ENCODE measurements around the gene CRISPLD2.

CRISPLD2 gene

GRCh38 chr16:84940670-84941551 is 121.1 kb downstream of the CRISPLD2 start:
- Histone ChIP-seq H3K36me3 (ENCODE audit: insufficient read depth, low read length) (no peaks in the 10 kb centered on the region), H3K9ac (ENCODE audit: low read depth, low read length) (no peak overlapping the region), H3K9me3 (ENCODE audit: control insufficient read depth, insufficient read depth, low read length) (peaks cover 5% of the 10 kb centered on the region; the same call in 1 of the 2 replicates), H3K4me1 (ENCODE audit: insufficient read depth, low read length) (no peaks in the 10 kb centered on the region; the same call in 1 of the 2 replicates)

- no peaks in the 10 kb centered on the region for H3K36me3 ChIP-seq (ENCODE audit: insufficient read depth, low read length)
- no peak overlapping the region for H3K9ac ChIP-seq (ENCODE audit: low read depth, low read length)
- no peaks in the 10 kb centered on the region; the same call in 1 of the 2 replicates for H3K4me1 ChIP-seq (ENCODE audit: insufficient read depth, low read length)
- H3K9me3 ChIP-seq (ENCODE audit: control insufficient read depth, insufficient read depth, low read length), result peaks cover 5% of the 10 kb centered on the region; the same call in 1 of the 2 replicates
Observed at GRCh38 chr16:84941921-84942320, 122.1 kb downstream of the CRISPLD2 start.

- H3K9me3 ChIP-seq (ENCODE audit: control insufficient read depth, insufficient read depth, low read length), result peaks cover 5% of the 10 kb centered on the region; the same call in 1 of the 2 replicates
- H3K9ac ChIP-seq (ENCODE audit: low read depth, low read length), result no peak overlapping the region
- no peaks in the 10 kb centered on the region for H3K36me3 ChIP-seq (ENCODE audit: insufficient read depth, low read length)
- no peaks in the 10 kb centered on the region; the same call in 1 of the 2 replicates for H3K4me1 ChIP-seq (ENCODE audit: insufficient read depth, low read length)
Observed at GRCh38 chr16:84942786-84943185, 123.0 kb downstream of the CRISPLD2 start.

GRCh38 chr16:84943620-84944019 is 123.8 kb downstream of the CRISPLD2 start:
- Histone ChIP-seq H3K4me1 (ENCODE audit: insufficient read depth, low read length) (no peaks in the 10 kb centered on the region; the same call in 1 of the 2 replicates), H3K9ac (ENCODE audit: low read depth, low read length) (no peak overlapping the region), H3K36me3 (ENCODE audit: insufficient read depth, low read length) (no peaks in the 10 kb centered on the region), H3K9me3 (ENCODE audit: control insufficient read depth, insufficient read depth, low read length) (peaks cover 5% of the 10 kb centered on the region; the same call in 1 of the 2 replicates)

- Histone ChIP-seq H3K4me1 (ENCODE audit: insufficient read depth, low read length) (no peaks in the 10 kb centered on the region), H3K9ac (ENCODE audit: low read depth, low read length) (no peak overlapping the region), H3K36me3 (ENCODE audit: insufficient read depth, low read length) (no peaks in the 10 kb centered on the region), H3K9me3 (ENCODE audit: control insufficient read depth, insufficient read depth, low read length) (peaks cover 5% of the 10 kb centered on the region; the same call in 1 of the 2 replicates)
Observed at GRCh38 chr16:84947022-84947421, 127.2 kb downstream of the CRISPLD2 start.

GRCh38 chr16:84947996-84948850 is 128.4 kb downstream of the CRISPLD2 start:
- Histone ChIP-seq H3K9me3 (ENCODE audit: control insufficient read depth, insufficient read depth, low read length) (no peaks in the 10 kb centered on the region), H3K9ac (ENCODE audit: low read depth, low read length) (no peak overlapping the region), H3K36me3 (ENCODE audit: insufficient read depth, low read length) (no peaks in the 10 kb centered on the region), H3K4me1 (ENCODE audit: insufficient read depth, low read length) (no peaks in the 10 kb centered on the region)

GRCh38 chr16:84948851-84949610 is 129.2 kb downstream of the CRISPLD2 start:
- H3K9ac ChIP-seq (ENCODE audit: low read depth, low read length), result no peak overlapping the region
- no peaks in the 10 kb centered on the region for H3K4me1 ChIP-seq (ENCODE audit: insufficient read depth, low read length)
- H3K9me3 ChIP-seq (ENCODE audit: control insufficient read depth, insufficient read depth, low read length), result no peaks in the 10 kb centered on the region

GRCh38 chr16:84949772-84950436 is 130.1 kb downstream of the CRISPLD2 start:
- H3K36me3 ChIP-seq (ENCODE audit: insufficient read depth, low read length), result no peaks in the 10 kb centered on the region
- no peaks in the 10 kb centered on the region for H3K9me3 ChIP-seq (ENCODE audit: control insufficient read depth, insufficient read depth, low read length)
- H3K9ac ChIP-seq (ENCODE audit: low read depth, low read length), result no peak overlapping the region
- H3K4me1 ChIP-seq (ENCODE audit: insufficient read depth, low read length), result no peaks in the 10 kb centered on the region

More at GRCh38 chr16:84948851-84949610, 129.2 kb downstream of the CRISPLD2 start:
- no peaks in the 10 kb centered on the region for H3K36me3 ChIP-seq (ENCODE audit: insufficient read depth, low read length)

GRCh38 chr16:84950906-84951305 is 131.1 kb downstream of the CRISPLD2 start:
- Histone ChIP-seq H3K9ac (ENCODE audit: low read depth, low read length) (no peak overlapping the region), H3K4me1 (ENCODE audit: insufficient read depth, low read length) (no peaks in the 10 kb centered on the region), H3K9me3 (ENCODE audit: control insufficient read depth, insufficient read depth, low read length) (no peaks in the 10 kb centered on the region), H3K36me3 (ENCODE audit: insufficient read depth, low read length) (no peaks in the 10 kb centered on the region)

- no peaks in the 10 kb centered on the region for H3K4me1 ChIP-seq (ENCODE audit: insufficient read depth, low read length)
- no peaks in the 10 kb centered on the region for H3K36me3 ChIP-seq (ENCODE audit: insufficient read depth, low read length)
- H3K9me3 ChIP-seq (ENCODE audit: control insufficient read depth, insufficient read depth, low read length), result no peaks in the 10 kb centered on the region
- no peak overlapping the region for H3K9ac ChIP-seq (ENCODE audit: low read depth, low read length)
Observed at GRCh38 chr16:84952335-84953189, 132.8 kb downstream of the CRISPLD2 start.

- Histone ChIP-seq H3K4me1 (ENCODE audit: insufficient read depth, low read length) (no peaks in the 10 kb centered on the region), H3K9ac (ENCODE audit: low read depth, low read length) (no peak overlapping the region), H3K9me3 (ENCODE audit: control insufficient read depth, insufficient read depth, low read length) (no peaks in the 10 kb centered on the region), H3K36me3 (ENCODE audit: insufficient read depth, low read length) (no peaks in the 10 kb centered on the region)
Observed at GRCh38 chr16:84953190-84953746, 133.5 kb downstream of the CRISPLD2 start.

GRCh38 chr16:84955427-84955826 is 135.6 kb downstream of the CRISPLD2 start:
- H3K9ac ChIP-seq (ENCODE audit: low read depth, low read length), result no peak overlapping the region
- no peaks in the 10 kb centered on the region for H3K36me3 ChIP-seq (ENCODE audit: insufficient read depth, low read length)
- H3K4me1 ChIP-seq (ENCODE audit: insufficient read depth, low read length), result no peaks in the 10 kb centered on the region
- no peaks in the 10 kb centered on the region for H3K9me3 ChIP-seq (ENCODE audit: control insufficient read depth, insufficient read depth, low read length)

Measured in ES-I3 (cell line).